Heart right ventricle (tissue), 16 donors: ENCODE results near the gene HMG20A. TPM values are rescaled to one million over a fixed set of nuclear protein-coding genes. Genes with fewer than 3 reads are reported as not detected.

Experiments
- ATAC-seq, 8 donors: fragments of 200-7000 bp; cut with Tn5 transposase; one replicate each; pipeline ENCODE4 v1.9.1; 2020; ENCODE audit warnings: mild to moderate bottlenecking in 8 of 8, moderate library complexity in 8 of 8, moderate number of reproducible peaks in 1 of 8
- DNase-seq, 2 donors: peaks; one replicate each; pipeline ENCODE4 v3.0.0-alpha.2; 2020
- H3K27ac ChIP-seq, 10 donors: fragments of 200-600 bp; sonication (generic) in 2 of 10; one replicate each; pipeline versions ENCODE4 v1.5.0 to v1.8.0; 2020 to 2022; ENCODE audit warnings: mild to moderate bottlenecking in 3 of 10
- H3K27me3 ChIP-seq, 7 donors: fragments of 200-600 bp; one replicate each; pipeline ENCODE4 v1.8.0; 2021 to 2022; ENCODE audit warnings: mild to moderate bottlenecking in 2 of 7
- H3K36me3 ChIP-seq, 9 donors: fragments of 200-600 bp; sonication (generic) in 1 of 9; one replicate each; pipeline versions ENCODE4 v1.5.0 to v1.8.0; 2020 to 2022; ENCODE audit warnings: mild to moderate bottlenecking in 2 of 9
- H3K4me1 ChIP-seq, 9 donors: fragments of 200-600 bp; sonication (generic) in 1 of 9; one replicate each; pipeline versions ENCODE4 v1.5.0 to v1.8.0; 2020 to 2022; ENCODE audit warnings: mild to moderate bottlenecking in 4 of 9
- H3K4me3 ChIP-seq, 10 donors: fragments of 200-600 bp; sonication (generic) in 2 of 10; one replicate each; pipeline versions ENCODE4 v1.5.0 to v1.8.0; 2020 to 2022; ENCODE audit warnings: mild to moderate bottlenecking in 7 of 10, moderate library complexity in 2 of 10
- H3K9me3 ChIP-seq, 11 donors: fragments of 200-600 bp in 10 of 11; sonication (generic) in 2 of 11; one replicate each; pipeline versions ENCODE4 v1.5.0 to v1.8.0; 2013 to 2022; ENCODE audit warnings: mild to moderate bottlenecking in 2 of 11, control low read depth in 1 of 11, moderate library complexity in 1 of 11
- WGBS, 2 donors: extraction: QIAGEN DNeasy Blood & Tissue Kit; methylation state at CpG; one replicate each; pipeline ENCODE4 v1.1.7; 2013; ENCODE audit warnings: inconsistent platforms in 1 of 2; 5-methylcytosine and 5-hydroxymethylcytosine counted together
- intact Hi-C, 10 donors: fragments of 100-400 bp; cut with DNase I; formaldehyde crosslinking; loops; one replicate each; pipeline versions ENCODE4 v1.11.1 to v1.14.2; 2022
- polyA plus RNA-seq, 2 donors: library from polyadenylated mRNA; stranded (reverse); fragments of 200-250 nt; gene quantifications; one replicate each; pipeline ENCODE4 v1.2.3, GENCODE V29; 2013
- total RNA-seq, 10 donors: library from RNA; stranded (reverse); fragmentation: NEBNext Ultra II Directional in 3 of 10; extraction: Animal tissue kit (Norgen Biotek cat#: 25700) in 3 of 10; gene quantifications; one replicate each; pipeline versions ENCODE4 v1.2.1 to v1.2.4, GENCODE V29; 2021 to 2023
- TF ChIP-seq, protein P1 (sequence below), 9 donors: fragments of 200-600 bp; sonication (generic) in 2 of 9; IDR thresholded peaks; one replicate each; pipeline versions ENCODE4 v1.5.0 to v1.8.0; 2021 to 2022; ENCODE audit warnings: antibody characterized with exemption in 9 of 9, mild to moderate bottlenecking in 5 of 9, moderate library complexity in 1 of 9
- donor health status: Arrhythmogenic right ventricular cardiomyopathy.
- donor health status: ischemic (EF 13 %, LVEDD 7.1; RV severe dilation, severe dysfunction).
- donor health status: healthy with polysubstance abuse.
- donor health status: DM: no; HTN: yes; CAD: no.
- donor health status: DM: no; HTN: no; CAD: no.
- donor health status: ischemic (EF 25% LVEDD 6.9; RV normal size, moderate dysfunction).
- donor health status: ischemic (EF 25% LVEDD 5.7; RV mildly dilated, moderate dysfunction).
- donor health status: healthy.
- donor health status: DM: yes; HTN: yes; CAD: no.
- donor health status: Ischemic cardiomyopathy.
- donor health status: ischemic (EF 35%, LVEDD 5.7; RV mildly dilated, moderate dysfunction).
- donor health status: nonischemic (EF 11% LVEDD 7.7; RV severe dilation, severe dysfunction).
- donor health status: DM: yes; HTN: yes; CAD: no.
- donor health status: PGD.
- donor health status: ischemic (EF 29% LVEDD 5.4; RV normal size, mild dysfunction).
- donor health status: nonischemic (EF 23%, LVEDD 6.1; RV moderate dilation, normal function).

HMG20A gene
- total and polyA plus RNA-seq, 12 donors = 9.9 to 60.2 (median 37.5) TPM

GRCh38 chr15:77494073-77494867 lies 73.6 kb downstream of the HMG20A start:
- no peaks in the 10 kb centered on the region for H3K27me3 ChIP-seq
- H3K36me3 ChIP-seq = no peaks in the 10 kb centered on the region
- TF ChIP-seq, protein P1, sequence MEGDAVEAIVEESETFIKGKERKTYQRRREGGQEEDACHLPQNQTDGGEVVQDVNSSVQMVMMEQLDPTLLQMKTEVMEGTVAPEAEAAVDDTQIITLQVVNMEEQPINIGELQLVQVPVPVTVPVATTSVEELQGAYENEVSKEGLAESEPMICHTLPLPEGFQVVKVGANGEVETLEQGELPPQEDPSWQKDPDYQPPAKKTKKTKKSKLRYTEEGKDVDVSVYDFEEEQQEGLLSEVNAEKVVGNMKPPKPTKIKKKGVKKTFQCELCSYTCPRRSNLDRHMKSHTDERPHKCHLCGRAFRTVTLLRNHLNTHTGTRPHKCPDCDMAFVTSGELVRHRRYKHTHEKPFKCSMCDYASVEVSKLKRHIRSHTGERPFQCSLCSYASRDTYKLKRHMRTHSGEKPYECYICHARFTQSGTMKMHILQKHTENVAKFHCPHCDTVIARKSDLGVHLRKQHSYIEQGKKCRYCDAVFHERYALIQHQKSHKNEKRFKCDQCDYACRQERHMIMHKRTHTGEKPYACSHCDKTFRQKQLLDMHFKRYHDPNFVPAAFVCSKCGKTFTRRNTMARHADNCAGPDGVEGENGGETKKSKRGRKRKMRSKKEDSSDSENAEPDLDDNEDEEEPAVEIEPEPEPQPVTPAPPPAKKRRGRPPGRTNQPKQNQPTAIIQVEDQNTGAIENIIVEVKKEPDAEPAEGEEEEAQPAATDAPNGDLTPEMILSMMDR (IDR thresholded peaks at IDR 0.05) = no peak
- H3K4me3 ChIP-seq = no peak overlapping the region
- peak overlapping the region in 8 of 10 donors; percentile 18 to 96 (median 92) for H3K27ac ChIP-seq
- intact Hi-C loops = loop anchor here in 3 of 10 donors (5.0 to 10.0 kb wide), 3 partner anchors 77 to 369 kb away; no protein-coding TSS in a partner anchor
- no peaks in the 10 kb centered on the region for H3K9me3 ChIP-seq
- peaks cover 29 to 84% (median 74%) of the 10 kb centered on the region in 9 donors for H3K4me1 ChIP-seq
- ATAC-seq (no peak), DNase-seq (no peak)
- 48 to 56% methylated on average over 2 of the region's 2 CpGs for WGBS, 2 donors

GRCh38 chr15:77494964-77495363 lies 74.3 kb downstream of the HMG20A start:
- TF ChIP-seq, protein P1 (IDR thresholded peaks at IDR 0.05) = no peak
- Histone ChIP-seq H3K4me1 (peaks cover 30 to 90% (median 74%) of the 10 kb centered on the region in 9 donors), H3K27ac (peak overlapping the region in 8 of 10 donors; percentile 80 to 96 (median 92)), H3K4me3 (no peak overlapping the region), H3K36me3 (no peaks in the 10 kb centered on the region), H3K27me3 (no peaks in the 10 kb centered on the region), H3K9me3 (no peaks in the 10 kb centered on the region)
- no peak for DNase-seq
- WGBS, 2 donors = 78 to 86% methylated on average over 7 of the region's 7 CpGs
- intact Hi-C loops = loop anchor here (5.0 to 10.0 kb wide), 9 partner anchors 47 to 383 kb away; partner anchors contain the start of genes HMG20A (in 5 of the 10) and PEAK1 (in 5 of the 10)
- no peak for ATAC-seq

DNA sequence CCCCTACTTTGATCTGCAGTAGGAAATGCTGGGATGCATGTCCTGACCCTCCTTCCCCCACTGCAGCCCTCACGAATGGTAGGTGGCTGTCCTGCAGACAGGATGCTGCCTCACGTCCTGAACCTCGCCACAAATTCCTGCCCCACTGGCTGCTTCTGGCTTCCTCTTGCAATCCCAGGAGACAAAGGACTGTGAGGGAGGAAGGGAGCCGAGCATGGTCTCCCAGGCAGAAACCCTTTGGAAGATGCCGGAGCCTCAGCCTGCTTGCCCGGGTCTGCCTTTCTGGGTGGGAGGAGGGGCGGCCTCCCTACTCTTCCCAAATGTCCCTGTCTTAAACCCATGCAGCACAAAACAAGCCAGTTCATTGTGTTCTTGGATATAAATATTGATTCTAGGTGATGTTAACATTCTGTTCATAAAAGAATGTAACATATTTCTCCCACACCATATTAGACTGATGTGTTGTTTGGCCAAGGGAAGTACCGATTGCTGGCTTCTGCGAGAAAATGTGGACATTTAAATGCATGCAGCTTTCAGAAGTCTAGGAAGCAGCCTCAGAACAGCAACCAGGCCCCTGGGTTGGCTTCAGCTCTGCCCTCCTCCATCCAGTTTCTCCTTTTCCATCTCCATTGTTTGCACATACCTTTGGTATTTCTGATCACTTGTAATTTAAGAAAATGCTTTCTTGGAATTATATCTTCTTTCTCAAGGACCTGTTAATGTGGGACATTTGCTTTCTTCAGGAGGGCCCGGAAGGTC lies 75.3 kb downstream of the HMG20A start:
- peak overlapping the region in 3 of 10 donors; percentile 6 to 31 (median 27) for H3K4me3 ChIP-seq
- ATAC-seq (peak in 7 of 8 donors; percentile 9 to 49 (median 15)), DNase-seq (peak in 1 of 2 donors; percentile 72)
- TF ChIP-seq, protein P1 (IDR thresholded peaks at IDR 0.05) = no peak
- 45 to 59% methylated on average over 10 of the region's 10 CpGs for WGBS, 2 donors
- intact Hi-C loops = loop anchor here (1.0 to 10.0 kb wide), 13 partner anchors 46 to 384 kb away; partner anchors contain the start of genes HMG20A (in 5 of the 10) and PEAK1 (in 5 of the 10)
- H3K27ac ChIP-seq = peak overlapping the region; percentile 80 to 96 (median 92)
- H3K9me3 ChIP-seq = no peaks in the 10 kb centered on the region
- peaks cover 32 to 99% (median 74%) of the 10 kb centered on the region in 9 donors for H3K4me1 ChIP-seq
- H3K36me3 ChIP-seq = no peaks in the 10 kb centered on the region
- H3K27me3 ChIP-seq = no peaks in the 10 kb centered on the region

- DNase-seq = peak; percentile 89
- Histone ChIP-seq H3K36me3 (no peaks in the 10 kb centered on the region), H3K9me3 (no peaks in the 10 kb centered on the region), H3K4me1 (peaks cover 34 to 96% (median 71%) of the 10 kb centered on the region in 9 donors), H3K27me3 (no peaks in the 10 kb centered on the region), H3K27ac (peak overlapping the region; percentile 80 to 96 (median 92)), H3K4me3 (peak overlapping the region in 7 of 10 donors; percentile 14 to 34 (median 31))
- intact Hi-C loops = loop anchor here (1.0 to 10.0 kb wide), 15 partner anchors 46 to 384 kb away; partner anchors contain the start of genes HMG20A (in 6 of the 10) and PEAK1 (in 6 of the 10)
- ATAC-seq = peak; percentile 79 to 92 (median 85)
- TF ChIP-seq, protein P1 (IDR thresholded peaks at IDR 0.05) = peak; percentile 94 to 98 (median 97)
- 16 to 18% methylated on average over 16 of the region's 16 CpGs for WGBS, 2 donors
Measured at GRCh38 chr15:77496715-77497109, 76.0 kb downstream of the HMG20A start.
